RKO (cell line): ENCODE results near the gene ZDHHC7.

Experiments used
- DNase-seq: peaks from one replicate; pipeline ENCODE4 v3.0.0-alpha.2; 2016; ENCODE audit warnings: low spot score

The ZDHHC7 gene

DNA sequence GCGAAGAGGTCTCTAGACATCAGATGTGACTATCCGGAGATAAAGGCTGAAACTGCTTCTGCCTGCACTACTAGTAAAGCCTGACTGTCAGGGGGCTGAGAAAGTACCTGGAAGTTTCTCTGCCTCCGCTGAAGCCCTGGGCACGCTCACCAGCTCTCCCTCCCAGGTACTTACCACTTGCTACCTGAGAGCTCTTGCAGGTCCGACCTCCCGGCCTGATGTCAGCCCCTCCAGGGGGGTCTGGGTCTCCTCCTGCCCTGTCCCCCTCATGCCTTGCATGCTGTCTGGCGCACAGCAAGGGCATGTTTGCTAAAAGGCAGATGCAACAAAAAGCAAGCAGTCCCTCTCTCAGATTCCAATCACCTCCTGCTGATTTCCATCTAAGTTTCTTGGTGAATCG, 17.4 kb downstream of the ZDHHC7 start:
- DNase-seq = no peak

DNA sequence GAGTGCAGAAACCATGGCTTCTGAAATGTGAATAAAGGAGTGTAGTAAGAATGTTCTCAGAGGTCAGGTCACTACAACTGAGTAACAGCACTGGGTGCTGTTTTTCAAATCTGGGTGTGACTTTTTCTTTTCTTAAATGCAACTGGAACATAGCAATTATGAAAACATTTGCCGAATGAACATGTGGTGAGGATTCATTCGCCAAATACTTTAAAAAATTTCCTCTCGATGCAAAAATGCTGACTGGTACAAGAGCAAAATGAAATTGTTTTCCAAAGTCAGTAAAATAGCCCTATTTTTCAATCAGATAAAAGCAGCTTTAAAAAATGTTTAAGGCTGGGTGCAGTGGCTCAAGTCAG, 18.6 kb downstream of the ZDHHC7 start:
- DNase-seq = no peak

DNA sequence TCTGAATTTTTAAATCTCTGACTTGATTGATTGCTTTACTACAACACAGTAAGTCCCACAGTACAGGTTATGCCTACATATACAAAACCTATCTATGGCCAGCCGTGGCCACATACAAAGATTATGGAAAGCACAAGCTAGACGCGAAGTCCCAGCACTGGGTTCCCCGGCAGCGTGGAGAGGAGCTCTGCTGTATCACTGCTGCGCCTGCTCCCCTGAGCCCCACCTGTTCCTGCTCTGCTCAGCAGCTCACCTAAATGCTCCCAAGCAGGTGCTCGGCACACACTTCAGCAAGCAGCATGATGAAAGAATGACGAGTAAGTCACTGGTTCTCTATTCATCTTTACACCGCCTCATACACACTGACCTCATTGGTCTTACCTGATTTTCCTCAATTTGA, 20.6 kb downstream of the ZDHHC7 start:
- no peak for DNase-seq

DNA sequence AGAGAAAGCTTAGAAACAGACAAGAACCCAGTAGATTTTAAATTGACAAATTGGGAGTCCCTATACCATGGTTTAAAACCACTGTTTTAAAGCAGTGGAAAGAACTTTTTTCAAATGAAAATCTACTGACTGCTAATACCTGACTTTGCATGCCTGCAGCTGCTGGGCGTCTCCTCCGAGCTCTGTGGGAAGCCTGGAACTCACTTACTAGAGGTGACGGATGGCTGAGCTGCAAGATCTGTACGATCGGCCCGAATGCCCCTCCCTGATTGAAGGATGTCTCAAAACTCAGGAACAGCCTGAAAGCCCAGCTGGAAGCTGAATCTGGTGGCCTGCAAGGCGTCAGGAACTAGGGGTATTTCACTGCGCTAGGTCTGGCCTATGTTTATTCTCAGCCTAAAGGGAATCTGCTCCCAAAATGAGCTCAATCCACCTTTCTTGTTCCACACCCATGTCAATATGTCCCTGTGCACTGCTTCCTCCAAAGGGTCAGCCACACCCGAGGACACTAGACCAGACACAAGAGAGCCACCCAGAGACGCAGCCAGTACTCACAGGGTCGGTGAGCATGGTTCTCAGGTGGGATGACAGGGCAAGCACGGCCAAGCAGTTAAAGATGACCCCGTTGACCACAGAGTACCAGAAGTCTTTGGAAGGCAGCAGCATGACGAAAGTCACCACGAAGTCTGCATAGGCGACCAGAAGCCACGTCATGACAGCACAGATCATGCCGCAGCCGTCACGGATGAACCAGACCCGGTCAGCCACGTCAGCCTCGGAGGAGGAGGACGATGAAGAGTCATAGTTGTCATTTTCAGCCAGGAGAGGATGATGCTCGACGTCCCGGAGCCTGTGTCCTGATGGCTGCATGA, 21.4 kb downstream of the ZDHHC7 start:
- no peak for DNase-seq

DNA sequence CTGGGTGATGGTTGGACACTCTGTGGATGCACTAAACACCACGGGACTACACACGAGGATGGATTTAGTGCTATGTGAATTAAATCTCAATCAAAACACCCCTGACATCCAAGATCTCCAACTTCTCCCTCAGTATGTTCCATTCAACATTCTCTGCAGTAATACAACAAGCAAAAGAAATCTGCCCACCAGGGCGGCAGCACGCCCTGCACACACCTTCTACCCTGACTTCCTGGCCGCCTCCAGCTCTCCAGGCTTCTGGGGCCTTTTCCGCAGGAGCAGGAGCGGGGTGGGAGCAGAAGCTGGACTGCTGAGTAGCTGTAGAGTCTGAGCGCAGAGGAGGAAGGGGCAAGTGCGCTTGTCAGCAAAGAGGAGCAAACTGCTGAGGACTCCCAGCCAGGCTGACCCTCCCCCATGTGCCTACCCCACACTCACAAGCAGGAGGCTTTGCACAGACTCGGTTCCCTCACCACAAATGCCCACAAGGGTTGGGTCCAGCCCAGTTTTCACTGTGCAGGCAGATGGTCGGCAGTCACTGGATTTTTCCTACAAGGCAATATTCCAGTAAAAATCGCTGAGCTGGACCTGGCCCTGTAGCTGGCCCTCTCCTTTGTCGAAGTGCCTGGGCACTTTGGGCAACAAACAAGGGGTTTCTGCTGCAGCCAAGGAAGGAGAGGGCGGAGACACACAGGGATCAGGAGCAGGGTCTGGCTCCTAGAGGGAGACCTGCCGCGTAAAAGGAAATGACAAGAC, 22.8 kb downstream of the ZDHHC7 start:
- no peak for DNase-seq

DNA sequence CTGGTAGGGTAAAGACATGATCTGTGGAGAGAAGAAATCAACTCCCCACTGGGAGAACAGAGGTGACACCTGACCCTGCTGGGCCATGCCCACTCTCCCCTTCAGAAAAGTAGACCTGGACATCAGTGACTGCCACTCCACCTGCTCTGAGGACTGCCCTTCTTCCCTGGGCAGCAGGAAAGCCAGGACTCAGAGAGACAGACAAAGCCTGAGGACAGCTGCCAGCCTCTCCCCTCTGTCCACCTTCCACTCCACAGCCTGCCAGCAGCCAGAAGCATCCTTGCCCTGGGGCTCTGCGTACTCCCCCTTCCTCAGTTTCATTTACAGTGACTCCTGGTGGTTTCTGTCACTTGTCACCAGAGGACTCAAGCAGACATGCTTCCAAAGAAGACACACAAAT, 24.5 kb downstream of the ZDHHC7 start:
- no peak for DNase-seq

DNA sequence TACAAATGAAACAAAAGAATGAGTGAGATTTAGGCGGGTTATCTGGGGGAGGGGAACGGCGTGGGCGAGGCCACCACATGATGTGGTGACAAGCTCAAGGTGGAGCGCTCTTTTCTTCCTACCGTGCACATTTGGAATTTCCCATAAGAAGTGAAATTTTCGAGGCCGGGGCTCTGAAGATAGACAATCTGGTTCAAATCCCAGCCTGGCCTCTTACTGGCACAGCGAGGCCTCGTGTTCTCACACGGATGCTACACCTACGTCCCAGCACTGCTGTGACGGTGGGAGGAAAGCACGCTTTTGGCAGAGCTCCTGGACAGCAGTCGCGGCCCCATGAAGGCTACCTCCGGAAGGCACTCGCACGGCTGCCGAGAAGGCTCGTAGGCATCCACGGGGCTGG, 25.2 kb downstream of the ZDHHC7 start:
- DNase-seq = no peak

DNA sequence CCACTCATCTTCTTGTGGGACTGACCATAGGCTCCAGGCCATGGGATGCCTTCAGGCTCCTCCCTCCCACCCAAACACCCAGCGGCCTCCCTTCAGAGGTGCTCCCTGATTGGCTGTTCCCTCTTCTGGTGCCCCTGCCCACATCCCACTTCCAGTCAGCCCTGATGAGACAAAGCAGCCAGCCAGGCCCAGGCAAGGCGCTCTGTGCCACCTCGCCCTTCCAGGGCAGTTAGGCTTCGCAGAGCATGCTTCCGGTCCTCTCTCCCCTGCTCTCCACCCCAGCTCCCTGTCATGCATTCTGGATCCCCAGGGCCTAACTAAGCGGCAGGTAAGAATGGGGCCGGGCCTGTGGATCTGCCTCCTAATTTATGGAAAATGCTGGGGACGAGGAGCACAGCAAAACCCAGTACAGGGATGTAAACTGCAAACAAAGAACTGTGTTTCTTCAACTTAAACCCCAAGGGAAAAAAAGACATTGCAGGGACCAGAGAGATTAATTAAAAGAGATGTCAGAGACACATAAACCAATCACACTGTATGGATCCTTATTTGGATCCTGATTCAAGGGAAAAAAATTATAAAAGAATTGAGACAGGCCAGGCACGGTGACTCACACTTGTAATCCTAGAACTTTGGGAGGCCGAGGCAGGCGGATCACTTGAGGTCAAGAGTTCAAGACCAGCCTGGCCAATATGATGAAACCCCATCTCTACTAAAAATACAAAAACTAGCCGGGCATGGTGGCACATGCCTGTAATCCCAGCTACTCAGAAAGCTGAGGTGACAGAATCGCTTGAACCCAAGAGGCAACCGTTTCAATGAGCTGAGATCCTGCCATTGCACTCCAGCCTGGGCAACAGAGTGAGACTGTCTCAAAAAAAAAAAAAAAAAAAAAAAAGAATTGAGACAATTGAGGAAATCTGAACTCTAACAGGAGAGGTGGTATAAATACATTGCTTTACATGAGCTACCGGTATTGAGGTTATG, 26.0 kb downstream of the ZDHHC7 start:
- DNase-seq = peak; percentile 63

DNA sequence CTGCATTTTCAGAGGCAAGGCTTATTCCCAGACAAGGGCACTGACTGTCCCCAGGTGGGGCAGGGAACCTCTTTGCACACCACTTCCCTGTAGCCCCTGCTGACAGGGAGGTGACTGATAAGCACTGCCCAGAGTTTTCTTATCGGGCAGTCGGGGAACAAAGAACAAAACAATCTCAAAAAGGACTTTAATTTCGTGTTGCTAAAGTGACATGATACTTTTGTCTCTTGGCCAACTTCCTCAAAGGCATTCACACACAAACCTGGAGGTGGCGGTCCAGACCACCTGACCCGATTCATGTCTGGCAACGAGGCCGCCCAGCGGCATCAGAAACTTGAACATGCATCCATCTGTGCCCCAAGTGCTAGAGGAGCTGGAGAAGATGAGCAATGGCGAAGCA, 28.9 kb downstream of the ZDHHC7 start:
- DNase-seq = no peak

DNA sequence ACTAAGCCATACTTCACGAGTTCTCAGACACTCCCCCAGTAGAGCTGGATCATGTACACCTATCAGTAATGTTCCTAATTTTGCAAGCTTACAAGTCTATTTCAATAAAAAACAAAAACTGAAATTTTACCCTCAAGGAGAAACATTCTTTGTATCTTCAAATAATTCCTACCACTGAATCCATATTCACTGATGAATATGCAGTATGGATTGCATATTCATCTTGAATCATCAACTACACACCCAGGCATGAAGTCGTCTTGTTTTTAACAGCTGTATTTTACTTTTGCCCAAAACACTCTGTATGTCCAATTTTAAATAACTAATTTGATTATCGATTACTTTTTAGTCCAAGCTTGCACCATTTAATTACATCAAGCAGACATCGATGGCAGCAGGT, 31.8 kb downstream of the ZDHHC7 start:
- DNase-seq = peak; percentile 24

DNA sequence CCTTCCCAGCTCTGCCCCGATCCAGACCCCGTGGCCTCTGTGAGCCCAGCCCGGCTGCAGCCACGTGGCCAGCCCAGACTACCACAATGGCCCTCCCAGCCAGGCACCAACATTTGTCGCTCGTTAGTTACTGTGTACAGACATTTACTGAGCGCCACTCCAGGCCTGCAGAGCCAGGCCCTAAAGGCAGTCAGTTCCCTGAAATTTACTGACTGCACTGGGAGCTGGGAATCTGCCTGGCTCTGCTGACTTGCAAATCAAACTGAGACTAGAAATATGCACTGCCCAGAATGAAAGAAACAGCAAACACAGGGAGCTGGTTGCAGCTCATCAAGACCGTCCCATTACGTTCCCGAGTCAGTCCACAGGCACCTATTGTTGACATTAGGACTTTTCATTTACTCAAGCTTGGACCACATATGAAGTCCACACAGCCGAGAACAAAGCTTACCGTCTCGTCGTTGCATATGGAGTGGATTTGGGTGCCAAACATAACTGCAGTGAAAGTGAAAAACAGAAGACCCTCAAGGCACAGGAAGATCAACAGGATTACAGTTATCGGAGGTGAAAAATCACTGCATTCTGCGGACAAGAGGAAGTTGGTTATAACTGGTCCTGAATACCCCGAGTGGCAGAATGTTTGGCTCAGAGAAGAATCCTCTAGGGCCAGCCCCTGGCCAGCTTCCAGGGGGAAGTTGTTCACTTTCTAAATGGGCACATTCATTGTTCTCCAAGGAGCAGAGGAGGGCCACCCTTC, 34.5 kb downstream of the ZDHHC7 start:
- no peak for DNase-seq

DNA sequence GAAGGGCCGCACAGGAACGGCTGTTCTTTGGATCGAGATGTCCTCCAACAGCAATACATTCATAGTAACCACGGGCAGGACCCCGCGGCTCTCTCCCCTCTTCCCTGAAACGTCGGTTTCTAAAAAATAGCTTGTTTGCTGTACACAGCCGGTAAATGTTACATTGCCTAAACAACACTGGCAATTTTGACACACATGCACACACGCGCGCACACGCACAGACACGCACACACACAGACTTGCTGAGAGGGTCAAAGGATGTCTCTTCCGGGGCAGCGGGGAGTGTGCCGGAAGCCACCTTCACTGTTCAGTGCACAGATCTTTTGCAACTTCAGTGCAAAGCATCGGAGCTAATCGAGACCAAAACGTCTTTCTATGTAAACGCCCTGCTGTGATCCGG, 35.8 kb downstream of the ZDHHC7 start:
- no peak for DNase-seq

DNA sequence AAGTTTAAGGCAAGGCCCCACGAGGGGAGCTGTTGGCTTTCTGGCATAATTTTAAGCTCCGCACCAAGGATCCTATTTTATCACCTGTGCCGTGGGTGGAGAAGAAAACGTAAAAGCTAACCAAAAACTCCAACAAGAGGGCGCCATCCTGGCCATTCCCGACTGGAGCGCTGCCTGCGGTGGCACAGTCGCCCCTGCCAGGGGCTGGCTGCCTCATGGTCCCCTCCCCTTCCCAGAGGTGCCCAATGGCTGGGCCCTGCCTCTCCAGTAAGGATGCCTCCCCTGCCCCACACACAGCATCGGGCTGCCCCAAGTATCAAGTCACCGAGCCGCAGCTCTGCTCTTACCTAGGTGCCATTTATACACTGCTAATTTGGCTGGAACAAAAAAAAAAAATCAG, 36.3 kb downstream of the ZDHHC7 start:
- DNase-seq = no peak

DNA sequence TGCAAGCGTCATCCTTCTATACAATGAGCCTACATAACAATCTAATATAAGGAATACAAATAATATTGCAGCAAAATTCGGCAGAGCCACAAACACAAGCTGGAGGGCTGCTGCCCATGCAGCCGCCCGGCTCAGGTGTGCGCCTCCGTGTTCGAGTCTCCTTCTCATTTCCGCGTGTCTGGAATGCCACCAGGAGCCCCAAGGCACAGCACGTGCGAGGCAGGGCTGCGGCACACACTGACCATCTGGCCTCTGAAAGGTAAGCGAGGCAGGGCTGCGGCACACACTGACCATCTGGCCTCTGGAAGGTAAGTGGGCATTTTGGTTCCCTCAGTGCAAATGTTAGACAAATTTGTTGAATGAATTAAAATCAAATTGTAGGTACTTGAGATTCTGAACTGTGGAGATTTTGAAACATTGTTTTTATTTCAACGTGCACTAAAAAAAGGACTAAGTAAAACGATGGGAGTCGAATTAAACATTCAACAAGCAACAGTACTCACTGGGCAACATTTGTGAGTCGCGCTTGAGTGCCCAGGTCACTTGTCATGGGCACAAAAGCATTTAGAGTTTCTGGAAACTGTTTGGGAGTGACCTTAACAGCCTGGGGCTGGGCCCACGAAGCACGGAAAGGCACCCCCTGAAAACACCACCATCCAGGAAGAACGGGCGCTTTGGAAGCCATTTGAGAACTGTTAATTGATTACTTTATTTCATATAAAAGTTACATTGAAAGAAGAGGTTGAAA, 37.4 kb downstream of the ZDHHC7 start:
- no peak for DNase-seq

DNA sequence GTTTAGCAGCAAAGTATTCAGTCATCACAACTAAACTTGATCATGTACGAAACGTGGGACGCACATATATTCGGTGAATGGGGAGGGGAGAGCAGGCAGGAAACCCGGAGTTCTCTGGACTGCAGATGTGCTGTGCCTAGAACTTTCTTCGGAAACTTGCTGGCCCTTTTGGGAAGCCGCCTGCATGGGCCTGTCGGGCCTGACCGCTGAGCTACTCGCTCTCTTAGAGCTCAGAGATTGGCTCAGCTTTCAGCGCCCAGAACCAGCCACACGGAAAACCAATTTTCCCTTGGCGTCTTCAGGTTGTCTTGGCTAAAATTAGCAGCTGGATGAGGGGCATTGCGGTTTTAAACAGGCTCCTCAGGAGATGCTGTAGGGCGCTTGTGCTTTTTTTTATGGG, 38.1 kb downstream of the ZDHHC7 start:
- no peak for DNase-seq

DNA sequence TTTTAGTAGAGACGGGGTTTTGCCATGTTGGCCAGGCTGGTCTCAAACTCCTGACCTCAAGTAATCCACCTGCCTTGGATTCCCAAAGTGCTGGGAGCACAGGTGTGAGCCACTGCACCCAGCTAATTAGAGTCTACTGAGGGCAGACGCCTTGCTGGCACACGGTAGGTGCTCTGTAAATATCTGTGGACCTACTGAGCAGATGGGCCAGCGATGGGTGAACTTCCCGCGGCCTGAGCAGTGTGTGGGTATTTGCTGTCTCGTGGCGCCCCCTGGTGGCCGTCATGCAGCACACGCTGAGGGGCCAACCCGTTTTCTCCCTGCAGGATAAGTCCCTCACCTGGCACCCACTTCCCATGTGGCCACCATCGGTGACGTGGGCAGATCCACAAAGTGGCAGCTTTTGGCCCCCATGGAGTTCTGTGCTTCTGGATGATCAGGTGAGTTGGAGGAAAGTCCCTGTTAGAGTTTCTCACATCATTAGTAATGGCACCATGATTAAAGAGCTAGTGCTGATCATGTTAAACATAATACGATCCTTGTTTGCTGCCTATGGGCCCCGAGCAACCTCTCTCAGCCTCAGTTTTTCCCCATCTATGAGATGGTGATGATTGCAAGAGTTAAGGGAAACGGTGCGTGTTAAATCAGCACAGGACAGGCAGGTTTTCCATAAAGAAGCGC, 40.7 kb downstream of the ZDHHC7 start:
- peak; percentile 77 for DNase-seq

DNA sequence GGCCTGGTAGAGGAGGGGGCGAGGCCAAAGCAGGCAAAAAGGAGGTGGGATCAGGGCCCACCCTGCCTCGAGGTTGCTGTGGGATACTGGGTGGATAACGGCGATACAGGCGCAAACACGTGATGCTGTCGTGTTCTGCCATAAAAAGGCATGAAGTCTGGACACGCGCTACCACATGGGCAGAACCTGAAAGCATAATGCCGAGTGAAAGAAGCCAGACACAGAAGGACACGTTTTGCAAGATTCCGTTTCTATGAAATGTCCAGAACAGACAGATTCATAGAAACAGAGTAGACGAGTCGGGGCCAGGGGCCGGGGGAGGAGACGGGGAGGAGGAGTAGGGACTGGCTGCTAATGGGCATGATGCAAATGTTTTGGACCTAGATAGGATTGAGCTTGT, 43.5 kb downstream of the ZDHHC7 start:
- no peak for DNase-seq

DNA sequence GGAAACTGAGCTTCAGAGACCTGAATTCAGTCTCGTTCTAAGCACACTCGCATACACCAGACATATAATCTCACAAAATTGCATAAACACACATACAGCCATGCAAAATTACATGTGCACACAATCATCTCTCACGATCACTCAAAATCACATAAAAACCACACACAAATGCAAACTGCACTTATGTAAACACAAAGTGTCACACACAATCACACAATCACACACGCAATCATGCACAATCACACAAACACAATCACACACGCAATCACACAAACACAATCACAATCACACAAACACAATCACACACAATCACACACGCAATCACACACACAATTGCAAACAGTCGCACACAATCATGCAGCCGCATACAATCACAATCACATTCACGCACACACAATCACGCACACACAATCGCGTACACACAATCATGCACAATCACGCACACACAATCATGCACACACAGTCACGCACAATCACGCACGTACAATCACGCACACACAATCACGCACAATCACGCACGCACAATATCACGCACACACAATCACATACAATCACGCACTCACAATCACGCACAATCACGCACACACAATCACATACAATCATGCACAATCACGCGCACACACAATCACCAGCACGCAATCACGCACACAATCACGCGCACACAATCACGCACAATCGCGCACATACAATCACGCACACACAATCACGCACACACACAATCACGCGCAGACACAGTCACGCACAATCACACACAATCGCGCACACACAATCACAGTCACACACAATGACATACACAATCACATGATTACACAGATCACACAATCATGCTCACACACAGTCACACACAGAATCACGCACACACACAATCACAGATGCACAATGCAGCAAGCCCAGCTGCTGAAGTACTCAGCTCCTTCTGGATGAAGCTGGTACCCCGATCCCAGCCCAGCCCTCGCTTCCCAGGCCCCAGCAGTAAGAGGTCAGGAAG, 45.6 kb downstream of the ZDHHC7 start:
- DNase-seq = no peak
